HG03064 (cell line): Measurements from ENCODE around the gene CFAP298.

ENCODE experiments used
- ATAC-seq: cut with Tn5 transposase; IDR thresholded peaks from one replicate; pipeline ENCODE4 v1.9.1; 2021; ENCODE audit warnings: low read depth; ENCODE audit not compliant: unreplicated experiment

CFAP298 gene

DNA sequence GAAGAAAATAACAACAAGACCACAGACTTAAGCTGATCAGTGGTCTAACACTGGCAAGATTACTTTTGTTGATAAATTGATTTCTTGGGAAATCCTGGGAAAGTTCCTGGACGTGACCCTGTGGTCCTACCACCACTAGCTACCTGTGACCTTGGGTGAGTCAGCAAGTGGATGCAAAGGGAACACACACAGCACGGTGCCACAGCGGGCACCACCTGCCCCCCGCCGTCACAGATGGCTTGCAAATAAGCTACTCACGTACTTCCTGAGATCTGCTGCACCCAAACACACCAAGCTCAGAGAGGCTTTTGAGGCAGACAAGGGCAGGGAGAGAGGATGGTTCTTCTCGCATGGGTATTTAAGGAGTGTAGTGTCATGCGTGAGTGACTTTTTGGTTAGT lies 12.7 kb downstream of the CFAP298 start:
- ATAC-seq = no peak

DNA sequence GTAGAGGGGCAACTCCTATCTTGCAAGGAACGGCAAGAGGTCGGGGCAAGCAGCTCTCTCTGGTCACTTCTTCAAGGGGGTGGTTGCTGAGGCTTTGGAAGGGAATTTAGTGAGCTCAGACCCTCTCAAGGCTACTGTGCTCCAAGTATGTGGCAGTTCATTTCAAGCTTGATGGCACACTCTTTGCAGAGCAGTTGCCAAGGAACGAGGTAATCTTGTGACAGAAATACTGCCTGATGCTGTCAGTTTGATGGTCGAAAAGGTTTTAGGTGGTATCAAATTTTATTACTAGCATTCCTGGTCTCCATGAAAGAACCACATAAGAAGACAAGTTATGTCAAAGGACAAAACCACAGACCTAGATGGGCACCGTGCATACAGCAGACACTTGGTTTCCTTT lies 13.1 kb downstream of the CFAP298 start:
- ATAC-seq = no peak

DNA sequence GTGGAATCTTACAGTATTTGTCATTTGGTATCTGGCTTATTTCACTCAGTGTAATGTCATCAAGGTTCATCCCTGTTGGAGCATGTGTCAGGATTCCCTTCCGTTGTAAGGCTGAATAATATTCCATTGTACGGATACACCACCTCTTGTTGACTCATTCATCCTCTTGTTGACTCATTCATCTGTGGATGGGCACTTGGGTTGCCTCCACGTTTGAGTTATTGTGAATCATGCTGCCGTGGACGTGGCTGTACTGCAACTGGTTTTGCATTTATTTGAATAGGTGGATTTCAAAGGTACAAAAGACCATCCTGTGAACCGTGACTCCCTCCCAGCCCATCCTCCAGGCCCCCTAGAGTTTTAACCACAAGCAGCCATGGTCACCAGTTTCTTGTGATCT lies 15.0 kb downstream of the CFAP298 start:
- ATAC-seq = no peak

DNA sequence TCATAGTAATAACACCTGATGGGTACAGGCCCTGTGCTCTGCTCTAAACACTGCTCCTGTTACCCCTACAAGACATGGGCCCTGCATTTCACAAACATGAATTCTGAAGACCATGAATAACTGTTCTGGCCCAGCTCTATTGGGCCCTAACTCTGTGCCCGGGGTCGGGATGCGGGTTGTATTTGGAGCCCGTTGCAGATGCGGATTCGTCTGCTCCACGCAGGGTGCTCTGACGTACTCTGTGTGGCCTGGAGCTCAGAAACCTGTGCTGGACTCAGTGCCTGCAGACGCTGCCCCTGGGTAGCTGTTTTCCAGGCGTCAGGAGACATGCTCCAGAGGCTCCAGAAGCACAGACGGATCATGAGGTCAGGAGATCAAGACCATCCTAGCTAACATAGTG lies 16.7 kb downstream of the CFAP298 start:
- no peak for ATAC-seq

DNA sequence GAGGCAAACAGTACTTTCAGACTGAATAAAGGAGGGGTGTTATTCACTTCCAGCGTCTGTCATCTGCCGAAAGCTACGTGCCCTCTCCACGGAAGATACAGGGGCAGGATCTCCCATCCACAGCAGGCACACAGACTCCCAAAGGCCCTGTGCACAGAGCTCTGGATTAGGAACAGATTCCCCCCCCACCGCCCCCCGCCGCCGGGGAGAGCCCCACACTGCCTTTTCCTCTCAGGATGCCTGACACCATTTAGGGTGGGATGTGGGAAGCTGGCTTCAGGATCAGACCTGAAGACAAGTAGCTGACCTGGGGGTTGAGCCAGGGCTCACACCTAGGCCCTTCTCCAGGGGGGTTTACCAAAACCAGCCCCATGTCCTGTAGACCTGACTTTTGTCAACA lies 18.5 kb downstream of the CFAP298 start:
- ATAC-seq = no peak

DNA sequence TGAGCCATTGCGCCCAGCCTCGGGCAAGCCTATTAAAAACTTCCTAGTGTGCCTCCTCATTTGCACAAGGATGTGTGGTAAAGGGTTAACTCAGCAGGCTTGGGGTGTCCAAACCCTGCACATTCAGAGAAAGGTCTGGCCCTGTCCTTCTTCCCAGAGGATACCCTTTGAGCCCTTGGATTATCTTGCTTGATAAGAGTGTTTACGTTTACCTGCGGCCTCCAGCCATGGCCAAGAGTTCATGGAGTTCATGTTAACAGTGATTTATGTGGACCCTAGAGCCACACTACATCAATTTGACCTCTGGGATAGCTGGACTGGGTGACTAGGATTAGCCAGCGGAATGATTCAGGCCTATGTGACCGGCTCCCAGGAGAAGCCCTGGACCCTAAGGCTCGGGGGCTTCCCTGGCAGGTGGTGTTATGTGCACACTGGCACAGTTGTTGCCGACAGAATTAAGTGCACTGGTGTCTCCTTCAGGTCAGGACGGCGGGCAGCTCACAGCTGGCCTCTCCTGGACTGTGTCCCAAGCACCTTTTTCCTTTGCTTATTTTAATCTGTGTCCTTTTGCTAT lies 19.2 kb downstream of the CFAP298 start:
- ATAC-seq = no peak

DNA sequence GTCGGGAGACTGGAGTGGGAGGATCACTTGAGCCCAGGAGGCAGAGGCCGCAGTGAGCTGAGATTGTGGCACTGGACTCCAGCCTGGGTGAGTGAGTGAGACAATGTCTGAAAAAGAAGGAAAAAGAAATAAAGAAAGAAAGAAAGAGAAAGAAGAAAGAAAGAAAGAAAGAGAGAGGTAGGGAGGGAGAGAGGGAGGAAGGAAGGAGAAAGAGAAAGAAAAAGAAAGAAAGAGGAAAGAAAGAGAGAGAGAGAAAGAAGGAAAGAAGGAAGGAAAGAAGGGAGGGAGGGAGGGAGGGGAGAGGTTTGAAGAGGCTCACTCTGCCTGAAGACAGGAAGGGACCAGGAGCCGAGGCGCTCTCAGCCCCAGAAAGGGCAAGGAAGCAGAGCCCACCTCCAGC lies 22.0 kb downstream of the CFAP298 start:
- ATAC-seq = no peak

DNA sequence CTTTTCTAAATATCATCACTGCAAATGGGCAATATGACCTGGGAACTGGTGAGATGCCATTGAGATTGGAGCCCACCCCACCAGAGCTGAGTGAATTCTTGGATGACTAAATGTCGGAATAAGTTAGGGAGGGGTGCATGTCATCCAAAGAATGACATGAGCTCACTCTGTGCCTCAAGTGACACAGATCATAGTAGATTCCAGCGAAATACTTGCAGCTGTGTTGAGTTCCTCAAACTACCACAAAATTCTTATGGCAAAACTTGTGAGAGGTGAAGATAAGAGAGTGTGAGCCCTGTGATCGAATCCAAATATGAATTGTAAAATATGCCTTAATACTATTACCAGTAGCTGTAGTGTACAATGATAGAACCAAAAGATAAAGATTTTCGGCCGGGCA lies 24.5 kb downstream of the CFAP298 start:
- ATAC-seq = no peak

DNA sequence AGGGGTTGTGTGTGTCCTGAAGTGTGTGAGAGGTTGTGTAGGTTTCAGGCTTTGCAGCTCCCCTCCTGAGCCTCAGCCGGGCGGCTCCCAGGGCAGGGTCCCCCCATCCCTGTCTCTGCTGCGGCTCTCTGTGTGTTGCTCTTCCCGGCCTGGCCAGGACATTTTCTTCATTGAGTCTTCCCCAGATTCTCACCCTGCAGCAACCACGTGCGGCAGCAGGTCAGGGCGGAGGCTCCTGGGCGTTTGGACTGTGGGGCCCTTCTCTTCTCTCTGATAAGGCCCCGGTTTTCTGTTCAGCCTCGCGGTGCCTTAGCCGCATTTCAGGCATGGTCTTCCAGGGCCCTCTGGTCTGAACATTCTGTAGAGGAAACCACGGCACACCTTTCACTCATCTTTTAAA lies 25.1 kb downstream of the CFAP298 start:
- no peak for ATAC-seq

DNA sequence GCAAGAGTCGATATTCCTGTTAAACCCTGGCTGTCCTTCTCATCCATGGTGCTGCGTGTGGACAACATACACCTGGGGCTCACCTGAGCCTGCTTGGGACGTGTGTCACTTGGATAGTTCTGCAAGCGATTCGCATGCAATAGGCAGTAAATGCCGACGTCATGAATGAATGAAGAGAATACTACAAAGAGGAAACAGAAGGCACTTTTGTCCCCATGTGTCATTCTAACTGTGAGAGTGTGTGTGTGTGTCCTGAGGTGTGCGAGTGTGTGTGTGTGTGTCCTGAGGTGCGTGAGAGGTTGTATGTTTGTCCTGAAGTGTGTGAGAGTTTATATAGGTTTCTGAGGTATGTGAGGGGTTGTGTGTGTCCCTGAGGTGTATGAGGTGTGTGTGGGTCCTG lies 26.2 kb downstream of the CFAP298 start:
- no peak for ATAC-seq

DNA sequence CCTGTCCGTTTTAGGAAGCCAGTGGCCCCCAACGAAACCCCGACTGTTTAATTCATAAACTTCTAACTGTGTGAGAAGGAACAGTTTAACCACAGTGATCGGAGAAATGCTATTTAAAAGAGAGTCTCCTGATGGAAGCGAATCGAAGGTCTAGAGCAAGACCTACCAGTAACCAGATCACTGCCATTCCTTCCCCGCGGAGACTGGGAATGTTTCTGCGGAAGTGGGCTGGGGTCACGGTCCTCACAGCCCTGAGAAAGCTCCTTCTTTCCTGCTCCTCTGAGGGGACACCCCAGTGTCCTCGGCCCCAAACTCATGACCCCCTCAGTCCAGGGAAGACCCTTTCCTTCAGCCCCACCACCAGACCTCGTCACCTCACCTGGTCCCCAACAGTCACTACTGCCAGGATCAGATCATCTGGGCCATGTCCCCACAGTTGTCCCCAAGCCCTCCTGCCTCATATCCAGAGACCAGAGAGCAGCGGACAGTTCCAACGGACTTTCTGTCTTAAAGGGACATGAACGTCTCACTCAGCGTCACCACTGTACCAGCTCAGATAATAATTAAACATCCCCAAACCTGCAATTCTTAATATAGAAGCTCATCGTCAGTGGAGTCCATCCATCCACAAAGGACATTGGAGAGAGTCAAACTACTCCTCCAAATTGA lies 27.0 kb downstream of the CFAP298 start, which contains the start of gene TCP10L:
TCP10L (minus strand) TSS at position 482 of the 669 bp plus-strand sequence. CDS start 1,219 bp downstream, outside the sequence.
- no peak for ATAC-seq

DNA sequence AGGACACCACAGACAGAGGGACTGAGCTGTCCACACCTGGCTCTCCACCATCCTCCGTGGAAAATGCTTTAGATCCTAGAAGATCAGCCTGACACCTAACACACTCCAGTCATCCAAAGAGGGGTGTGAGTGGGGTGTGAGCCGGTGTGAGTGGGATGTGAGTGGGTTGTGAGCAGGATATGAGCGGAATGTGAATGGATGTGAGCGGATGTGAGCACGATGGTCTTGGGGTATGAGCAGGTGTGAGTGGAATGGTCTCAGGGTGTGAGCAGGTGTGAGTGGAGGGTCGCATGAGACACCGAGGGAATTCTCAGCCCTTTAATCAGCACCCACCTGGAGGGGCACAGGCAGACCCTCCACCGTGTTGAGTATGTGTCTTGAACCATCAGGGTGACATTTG lies 27.7 kb downstream of the CFAP298 start:
- ATAC-seq = no peak

DNA sequence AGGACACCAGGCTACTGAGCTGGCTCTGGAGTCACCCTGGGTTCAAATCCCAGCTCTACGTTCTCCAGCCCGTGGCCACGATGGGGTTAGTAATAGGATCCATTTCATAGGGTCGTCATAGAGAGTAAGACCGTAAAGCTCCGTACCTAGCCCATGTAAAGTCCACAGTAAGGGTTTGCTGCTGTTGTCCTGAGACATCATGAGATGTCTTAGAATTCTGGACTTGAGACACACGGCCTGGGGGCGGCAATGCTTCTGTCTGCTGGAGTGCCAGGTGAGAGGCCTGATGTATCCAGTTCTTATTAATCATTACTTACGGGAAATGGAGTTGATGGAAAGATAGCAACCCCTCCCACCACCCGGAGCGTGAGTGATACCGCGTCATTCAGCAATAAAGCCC lies 30.4 kb downstream of the CFAP298 start:
- ATAC-seq = no peak

DNA sequence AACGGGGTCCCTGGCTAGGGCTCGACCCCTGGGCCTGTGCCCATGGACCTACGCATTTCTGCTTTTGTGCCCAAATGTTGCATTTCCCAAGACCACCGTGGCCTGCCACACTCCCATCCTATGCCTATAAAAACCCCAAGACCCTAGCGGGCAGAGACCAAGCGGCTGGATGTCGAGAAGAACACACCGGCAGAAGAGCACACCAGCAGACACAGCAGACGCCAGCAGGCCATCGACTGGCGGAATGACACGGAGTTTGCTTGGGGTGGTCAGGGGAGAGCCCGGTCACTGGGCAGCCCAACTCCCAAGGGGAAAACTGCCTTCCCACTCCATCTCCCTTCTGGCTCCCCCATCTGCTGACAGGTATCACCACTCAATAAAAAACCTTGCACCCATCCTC lies 31.2 kb downstream of the CFAP298 start:
- ATAC-seq = no peak

DNA sequence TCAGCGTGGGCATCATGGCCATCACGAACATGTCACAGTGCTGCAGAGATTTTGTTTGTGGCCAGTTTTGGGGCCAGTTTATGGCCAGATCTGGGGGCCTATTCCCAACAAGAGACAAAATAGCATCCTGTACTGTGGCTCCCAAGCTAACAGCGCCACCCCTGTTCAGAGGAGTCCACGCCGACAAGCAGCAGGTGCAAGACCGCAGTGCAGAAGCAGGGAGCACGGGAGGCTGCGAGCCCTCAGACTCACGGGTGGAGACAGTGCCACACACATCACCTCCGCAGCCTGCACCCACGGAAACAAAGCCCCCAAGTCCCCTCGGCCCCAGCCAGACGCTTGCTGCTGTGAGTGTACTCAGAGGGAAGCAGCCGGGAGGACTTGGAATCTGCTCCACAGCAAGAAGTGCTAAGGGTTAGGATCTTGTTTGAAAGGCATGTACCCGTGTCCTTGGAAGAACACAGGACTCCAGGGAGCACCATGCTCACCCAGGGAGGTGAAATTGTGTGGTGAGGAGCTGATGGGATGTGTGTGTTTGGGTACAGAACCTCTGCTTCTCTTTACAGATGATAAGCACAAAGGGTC lies 34.0 kb downstream of the CFAP298 start:
- ATAC-seq = no peak

DNA sequence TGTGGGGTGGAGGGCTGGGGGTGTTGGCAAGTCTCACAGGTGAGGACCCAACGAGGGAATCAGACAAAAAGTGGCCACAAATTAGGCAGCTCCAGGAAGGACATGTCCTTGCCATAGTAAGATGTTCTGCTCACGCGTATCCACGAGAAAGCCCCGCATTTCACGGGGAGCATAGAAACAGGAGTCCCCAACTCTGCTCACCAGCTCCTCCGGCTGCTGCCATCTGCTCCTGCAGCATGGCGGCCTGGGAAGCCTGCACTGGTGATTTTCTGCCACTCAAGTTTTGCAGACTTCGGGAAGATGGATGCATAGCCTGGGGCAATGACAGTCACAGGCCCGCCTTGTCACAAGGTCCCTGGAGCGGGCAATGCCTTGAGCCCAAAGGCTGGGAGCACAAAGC lies 36.2 kb downstream of the CFAP298 start:
- no peak for ATAC-seq

DNA sequence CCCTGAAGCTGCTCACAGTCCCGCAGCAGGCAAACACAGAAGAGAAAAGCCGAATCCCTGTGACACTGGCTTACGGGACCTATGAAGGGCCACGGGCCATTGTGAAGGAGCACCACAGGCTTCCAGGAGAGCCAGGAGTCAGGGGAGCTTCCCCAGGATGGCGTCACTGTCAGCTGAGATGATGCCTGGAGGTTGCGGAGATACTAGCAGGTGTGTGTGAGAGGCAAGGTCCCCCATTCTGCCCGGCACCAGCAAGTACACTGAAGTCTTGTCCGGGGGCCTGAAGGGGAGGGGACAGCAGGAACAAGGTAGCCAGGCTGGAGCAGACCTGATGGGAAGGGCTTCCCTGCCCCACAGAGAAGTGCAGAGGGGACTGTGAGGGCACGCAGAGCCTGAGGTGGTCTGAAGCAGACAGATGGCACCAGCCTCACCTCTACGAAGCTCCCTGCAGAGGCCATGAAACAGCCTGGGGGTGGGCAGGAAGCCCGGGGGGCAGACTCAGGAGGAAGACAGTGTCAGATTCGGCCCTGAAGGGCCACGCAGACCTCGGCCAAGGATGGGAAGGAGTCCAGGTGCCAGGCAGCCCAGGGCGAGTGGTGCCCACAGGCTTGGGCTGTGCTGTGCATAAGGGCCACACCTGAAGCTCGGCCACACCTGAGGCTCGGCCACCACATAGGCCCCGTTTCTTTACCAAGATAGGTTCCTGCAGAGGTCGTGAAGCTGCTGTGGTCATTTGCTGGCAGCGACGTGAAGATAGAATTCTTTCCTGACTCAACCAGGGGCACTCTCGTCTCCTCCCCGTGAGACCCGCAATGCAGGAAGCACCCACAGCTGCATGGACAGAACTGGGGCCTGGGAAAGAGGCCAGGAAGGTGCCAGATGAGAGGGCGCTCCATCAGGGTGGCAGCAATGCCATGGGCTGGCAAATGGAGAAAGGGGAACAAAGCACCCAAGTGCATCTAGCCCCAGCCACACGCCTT lies 36.9 kb downstream of the CFAP298 start:
- ATAC-seq = no peak

DNA sequence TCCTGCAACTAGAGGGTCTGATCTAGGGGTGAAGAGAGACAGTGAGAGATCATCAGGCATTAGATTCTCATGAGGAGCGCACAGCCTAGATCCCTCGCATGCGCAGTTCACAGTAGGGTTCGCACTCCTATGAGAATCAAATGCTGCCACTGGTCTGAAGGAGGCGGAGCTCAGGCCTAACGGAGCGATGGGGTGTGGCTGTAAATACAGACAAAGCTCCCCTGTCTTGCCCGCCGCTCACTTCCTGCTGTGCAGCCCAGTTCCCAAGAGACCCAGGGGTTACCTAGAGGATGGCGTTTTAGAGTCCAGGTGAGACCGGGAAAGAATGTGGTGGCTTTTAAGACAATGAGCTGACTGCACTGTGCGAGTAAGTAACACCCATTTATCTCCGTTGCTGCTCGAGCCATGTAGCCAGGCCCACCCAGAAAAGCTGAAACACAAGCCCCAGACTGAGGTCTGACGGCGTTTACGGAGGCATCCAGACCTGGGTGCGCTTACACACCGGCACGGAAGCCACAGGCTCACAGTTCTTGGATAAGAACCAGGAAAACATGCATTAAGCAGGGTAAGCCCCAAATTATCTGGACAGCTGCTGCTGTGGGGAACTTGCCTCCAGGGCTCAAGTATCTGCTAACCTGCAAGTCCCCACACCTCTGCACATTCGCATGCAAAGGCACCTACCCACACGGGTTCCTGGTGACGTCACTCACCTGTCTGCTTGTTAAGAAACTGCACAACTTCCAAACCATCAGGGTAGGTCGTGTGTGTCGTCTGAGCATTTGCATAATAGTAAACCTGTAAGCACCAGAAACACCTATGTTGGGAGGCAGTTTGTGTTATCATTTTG lies 39.4 kb downstream of the CFAP298 start:
- ATAC-seq = no peak

DNA sequence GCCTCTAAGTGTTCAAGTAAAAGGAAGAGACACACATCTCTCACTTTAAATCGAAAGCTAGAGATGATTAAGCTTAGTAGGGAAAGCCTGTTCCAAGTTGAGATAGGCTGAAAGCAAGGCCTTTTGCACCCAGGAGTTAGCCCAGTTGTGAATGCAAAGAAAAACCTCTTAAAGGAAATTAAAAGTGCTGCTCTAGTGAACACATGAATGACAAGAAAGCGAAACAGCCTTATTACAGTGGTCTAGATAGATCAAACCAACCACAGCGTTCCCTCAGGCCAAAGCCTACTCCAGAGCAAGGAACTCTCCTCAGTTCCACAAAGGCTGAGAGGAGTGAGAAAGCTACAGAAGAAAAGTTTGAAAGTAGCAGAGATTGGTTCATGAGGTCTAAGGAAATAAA lies 41.7 kb downstream of the CFAP298 start:
- ATAC-seq = no peak
